Upper lobe of left lung (tissue), 6 donors: Measurements from ENCODE around the gene PNPLA7. TPM values are rescaled to one million over a fixed set of nuclear protein-coding genes. Genes with fewer than 3 reads are reported as not detected.

ENCODE experiments used
- ATAC-seq, 2 donors: fragments of 200-7000 bp; cut with Tn5 transposase; one replicate each; pipeline ENCODE4 v1.9.1; 2022; ENCODE audit warnings: mild to moderate bottlenecking in 2 of 2, moderate library complexity in 2 of 2; ENCODE audit not compliant: low FRiP score in 2 of 2
- DNase-seq, 2 donors: peaks; one replicate each; pipeline ENCODE4 v3.0.0-alpha.2; 2019 to 2020
- H3K27ac ChIP-seq, 4 donors: fragments of 200-600 bp; sonication (generic); one replicate each; pipeline ENCODE4 v1.5.1; 2016 to 2019
- H3K27me3 ChIP-seq, 4 donors: fragments of 200-600 bp; sonication (generic); one replicate each; pipeline ENCODE4 v1.5.1; 2017 to 2019
- H3K36me3 ChIP-seq, 4 donors: fragments of 200-600 bp; sonication (generic); one replicate each; pipeline ENCODE4 v1.5.1; 2016 to 2019
- H3K4me1 ChIP-seq, 4 donors: fragments of 200-600 bp; sonication (generic); one replicate each; pipeline ENCODE4 v1.5.1; 2018 to 2019
- H3K4me3 ChIP-seq, 4 donors: fragments of 200-600 bp; sonication (generic); one replicate each; pipeline ENCODE4 v1.5.1; 2017 to 2019; ENCODE audit warnings: mild to moderate bottlenecking in 2 of 4, moderate library complexity in 1 of 4
- H3K9me3 ChIP-seq, 4 donors: fragments of 200-600 bp; sonication (generic); one replicate each; pipeline ENCODE4 v1.5.1; 2018 to 2019
- EP300 ChIP-seq, 4 donors: sonication (generic); formaldehyde crosslinking; IDR thresholded peaks; one replicate each; pipeline ENCODE4 v1.5.1; 2017; ENCODE audit warnings: antibody characterized with exemption in 4 of 4, control low read depth in 2 of 4
- POLR2A ChIP-seq, 4 donors: fragments of 450-650 bp; IDR thresholded peaks; one replicate each; pipeline ENCODE4 v1.5.1; 2016 to 2017; ENCODE audit warnings: antibody characterized with exemption in 4 of 4, mild to moderate bottlenecking in 2 of 4
- POLR2AphosphoS5 ChIP-seq, 2 donors: sonication (generic); formaldehyde crosslinking; IDR thresholded peaks; one replicate each; pipeline ENCODE4 v1.5.1; 2017; ENCODE audit warnings: antibody characterized with exemption in 2 of 2
- WGBS, 2 donors: methylation state at CpG; one replicate each; pipeline ENCODE4 v1.1.5; 2017 to 2018; 5-methylcytosine and 5-hydroxymethylcytosine counted together
- total RNA-seq, 6 donors: library from RNA; depleted of rRNA in 4 of 6; stranded (reverse); fragments of >200 nt in 4 of 6; gene quantifications; one replicate each; pipeline versions ENCODE4 v1.1.0 to v1.2.1, GENCODE V29; 2016 to 2021
- TF ChIP-seq, protein P1 (sequence below), 6 experiments: fragments of 450-650 bp in 4 of 6; fragments of 200-600 bp in 2 of 6; sonication (generic) in 2 of 6; IDR thresholded peaks; one replicate each; pipeline ENCODE4 v1.5.1; 2016 to 2019; ENCODE audit warnings: antibody characterized with exemption in 6 of 6
- donor health status: DM: no; HTN: no; CAD: no; lungs with moderate emphysema.
- donor health status: DM: no; HTN: yes; CAD: no; lungs with severe emphysema.

Gene PNPLA7
- total RNA-seq, 6 donors from 2014 or later: 6.0 to 104 (median 14.0) TPM

DNA sequence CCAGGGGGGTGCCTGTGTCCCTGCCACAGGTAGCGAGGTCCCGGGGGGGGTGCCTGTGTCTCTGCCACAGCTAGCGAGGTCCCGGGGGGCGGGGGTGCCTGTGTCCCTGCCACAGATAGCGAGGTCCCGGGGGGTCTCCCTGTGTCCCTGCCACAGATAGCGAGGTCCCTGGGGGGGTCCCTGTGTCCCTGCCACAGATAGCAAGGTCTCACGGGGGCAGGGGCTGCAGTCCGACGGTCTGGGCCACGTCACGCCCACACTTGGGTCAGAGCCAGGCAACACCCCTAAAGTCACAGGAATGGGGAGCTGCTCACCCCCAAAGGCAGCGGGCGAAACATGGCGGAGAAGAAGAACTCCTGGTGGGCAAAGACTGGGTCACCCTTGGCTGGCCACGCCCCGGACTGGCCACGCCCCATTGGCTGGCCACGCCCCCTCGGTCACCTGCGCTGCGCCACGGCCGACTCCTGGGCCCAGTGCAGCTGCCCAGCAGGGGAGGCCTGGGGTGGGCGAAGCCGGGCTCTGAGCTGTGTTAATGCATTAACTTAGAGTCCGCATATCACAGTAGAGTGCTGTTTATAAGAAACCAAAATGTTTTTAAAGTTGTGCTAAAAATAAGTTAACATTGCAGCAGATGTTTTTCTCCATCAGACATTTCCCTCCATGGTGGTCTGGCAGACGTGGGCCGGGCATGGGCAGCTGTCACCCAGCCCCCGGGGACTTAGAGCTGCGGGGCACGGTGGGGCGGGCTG lies 120.1 kb downstream of the PNPLA7 start:
- Histone ChIP-seq H3K9me3 (no peaks in the 10 kb centered on the region), H3K27me3 (no peaks in the 10 kb centered on the region), H3K4me1 (no peaks in the 10 kb centered on the region), H3K4me3 (no peak overlapping the region), H3K36me3 (no peaks in the 10 kb centered on the region), H3K27ac (no peak overlapping the region)
- ATAC-seq (no peak), DNase-seq (peak in 1 of 2 donors; percentile 90)
- 72 to 73% methylated on average over 21 to 23 of the region's 34 CpGs for WGBS, 2 donors
- TF ChIP-seq, protein P1, sequence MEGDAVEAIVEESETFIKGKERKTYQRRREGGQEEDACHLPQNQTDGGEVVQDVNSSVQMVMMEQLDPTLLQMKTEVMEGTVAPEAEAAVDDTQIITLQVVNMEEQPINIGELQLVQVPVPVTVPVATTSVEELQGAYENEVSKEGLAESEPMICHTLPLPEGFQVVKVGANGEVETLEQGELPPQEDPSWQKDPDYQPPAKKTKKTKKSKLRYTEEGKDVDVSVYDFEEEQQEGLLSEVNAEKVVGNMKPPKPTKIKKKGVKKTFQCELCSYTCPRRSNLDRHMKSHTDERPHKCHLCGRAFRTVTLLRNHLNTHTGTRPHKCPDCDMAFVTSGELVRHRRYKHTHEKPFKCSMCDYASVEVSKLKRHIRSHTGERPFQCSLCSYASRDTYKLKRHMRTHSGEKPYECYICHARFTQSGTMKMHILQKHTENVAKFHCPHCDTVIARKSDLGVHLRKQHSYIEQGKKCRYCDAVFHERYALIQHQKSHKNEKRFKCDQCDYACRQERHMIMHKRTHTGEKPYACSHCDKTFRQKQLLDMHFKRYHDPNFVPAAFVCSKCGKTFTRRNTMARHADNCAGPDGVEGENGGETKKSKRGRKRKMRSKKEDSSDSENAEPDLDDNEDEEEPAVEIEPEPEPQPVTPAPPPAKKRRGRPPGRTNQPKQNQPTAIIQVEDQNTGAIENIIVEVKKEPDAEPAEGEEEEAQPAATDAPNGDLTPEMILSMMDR (IDR thresholded peaks at IDR 0.05): no peak
- no peak for TF ChIP-seq POLR2A (IDR thresholded peaks at IDR 0.05)
- TF ChIP-seq EP300 (IDR thresholded peaks at IDR 0.05): no peak
- no peak for TF ChIP-seq POLR2AphosphoS5 (IDR thresholded peaks at IDR 0.05)

- H3K36me3 ChIP-seq: no peaks in the 10 kb centered on the region
- no peaks in the 10 kb centered on the region for H3K27me3 ChIP-seq
- DNase-seq (peak in 1 of 2 donors; percentile 56), ATAC-seq (no peak)
- H3K4me1 ChIP-seq: peaks cover 0 to 5% (median 2%) of the 10 kb centered on the region in 4 donors
- H3K9me3 ChIP-seq: no peaks in the 10 kb centered on the region
- WGBS, 2 donors: 86 to 89% methylated on average over 8 to 12 of the region's 14 CpGs
- TF ChIP-seq, protein P1 (IDR thresholded peaks at IDR 0.05): no peak
- no peak for TF ChIP-seq POLR2AphosphoS5 (IDR thresholded peaks at IDR 0.05)
- TF ChIP-seq EP300 (IDR thresholded peaks at IDR 0.05): no peak
- TF ChIP-seq POLR2A (IDR thresholded peaks at IDR 0.05): no peak
- H3K27ac ChIP-seq: no peak overlapping the region
- H3K4me3 ChIP-seq: no peak overlapping the region
Measured at GRCh38 chr9:137429546-137429890, 120.7 kb downstream of the PNPLA7 start.

GRCh38 chr9:137428841-137429545 lies 121.2 kb downstream of the PNPLA7 start:
- Histone ChIP-seq H3K36me3 (no peaks in the 10 kb centered on the region), H3K4me3 (no peak overlapping the region), H3K9me3 (no peaks in the 10 kb centered on the region), H3K27me3 (no peaks in the 10 kb centered on the region), H3K27ac (no peak overlapping the region), H3K4me1 (peaks cover 0 to 10% (median 7%) of the 10 kb centered on the region in 4 donors)
- TF ChIP-seq POLR2A (IDR thresholded peaks at IDR 0.05): no peak
- TF ChIP-seq EP300 (IDR thresholded peaks at IDR 0.05): no peak
- TF ChIP-seq POLR2AphosphoS5 (IDR thresholded peaks at IDR 0.05): no peak
- TF ChIP-seq, protein P1 (IDR thresholded peaks at IDR 0.05): no peak
- WGBS, 2 donors: 73 to 88% methylated on average over 4 to 21 of the region's 27 CpGs
- ATAC-seq (no peak), DNase-seq (peak in 1 of 2 donors; percentile 74)

DNA sequence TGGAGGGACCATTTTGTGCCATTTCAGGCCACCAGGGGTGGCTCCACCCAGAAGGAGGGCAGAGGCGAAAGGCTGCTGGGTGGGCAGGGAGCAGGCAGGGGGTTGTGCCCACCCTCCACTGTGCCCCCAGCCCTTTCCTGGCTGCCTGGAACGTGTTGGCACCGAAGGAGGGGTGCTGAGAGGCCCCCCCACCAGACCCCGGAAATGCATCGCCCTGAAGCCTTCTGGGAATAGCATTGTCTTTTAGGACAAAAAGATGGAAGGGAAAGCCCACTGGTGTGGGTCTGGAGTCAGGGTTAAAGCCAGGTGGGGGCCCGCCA lies 121.9 kb downstream of the PNPLA7 start:
- Histone ChIP-seq H3K36me3 (no peaks in the 10 kb centered on the region), H3K27ac (no peak overlapping the region), H3K9me3 (no peaks in the 10 kb centered on the region), H3K27me3 (no peaks in the 10 kb centered on the region), H3K4me3 (no peak overlapping the region), H3K4me1 (peaks cover 0 to 17% (median 13%) of the 10 kb centered on the region in 4 donors)
- DNase-seq (no peak), ATAC-seq (no peak)
- TF ChIP-seq POLR2AphosphoS5 (IDR thresholded peaks at IDR 0.05) (no peak), POLR2A (IDR thresholded peaks at IDR 0.05) (no peak)
- TF ChIP-seq, protein P1 (IDR thresholded peaks at IDR 0.05): no peak
- WGBS, 2 donors: 83 to 86% methylated on average over 5 of the region's 6 CpGs
